NAMALWA (cell line): Measurements from ENCODE around the gene DLX2.

ENCODE experiments used
- DNase-seq: peaks from one replicate; pipeline ENCODE4 v3.0.0-alpha.2; 2015; ENCODE audit warnings: low spot score

DLX2 gene

GRCh38 chr2:172107690-172108586, 5.2 kb upstream of the DLX2 start:
- DNase-seq: no peak

- DNase-seq: no peak
Observed at GRCh38 chr2:172106108-172106961, 3.6 kb upstream of the DLX2 start.

GRCh38 chr2:172105471-172106107, 2.9 kb upstream of the DLX2 start:
- DNase-seq: no peak

- peak; percentile 84 for DNase-seq
Observed at GRCh38 chr2:172103471-172104272, 972 bp upstream of the DLX2 start.

- DNase-seq: no peak
Observed at GRCh38 chr2:172101821-172102390, 794 bp downstream of the DLX2 start.

- DNase-seq: no peak
Observed at GRCh38 chr2:172100935-172101820, 1.5 kb downstream of the DLX2 start.

- no peak for DNase-seq
Observed at GRCh38 chr2:172100080-172100934, 2.4 kb downstream of the DLX2 start.

- no peak for DNase-seq
Observed at GRCh38 chr2:172099472-172100079, 3.1 kb downstream of the DLX2 start.

- DNase-seq: no peak
Observed at GRCh38 chr2:172098650-172099471, 3.8 kb downstream of the DLX2 start.

GRCh38 chr2:172098287-172098649, 4.4 kb downstream of the DLX2 start:
- DNase-seq: no peak

- no peak for DNase-seq
Observed at GRCh38 chr2:172097557-172098131, 5.1 kb downstream of the DLX2 start.

- no peak for DNase-seq
Observed at GRCh38 chr2:172096626-172097547, 5.8 kb downstream of the DLX2 start.

- no peak for DNase-seq
Observed at GRCh38 chr2:172095905-172096625, 6.6 kb downstream of the DLX2 start.

GRCh38 chr2:172095146-172095904, 7.4 kb downstream of the DLX2 start:
- no peak for DNase-seq
